GM13976 (cell line): ENCODE data around the gene TBC1D16.

ENCODE experiments used
- DNase-seq: peaks from one replicate; pipeline ENCODE4 v3.0.0; 2012; ENCODE audit warnings: low spot score
- CTCF ChIP-seq: IDR thresholded peaks from 2 replicates; pipeline ENCODE4 v1.5.1; 2012; ENCODE audit warnings: borderline replicate concordance, mild to moderate bottlenecking; ENCODE audit not compliant: insufficient read depth; ENCODE audit errors: extremely low read depth, missing control alignments, control extremely low read depth
- in situ Hi-C: fragments of 300-500 bp; cut with MboI; formaldehyde crosslinking; loops from one replicate; pipeline ENCODE4 v1.12.0; 2022; ENCODE audit warnings: low sequenced_read_pairs, mixed read lengths, inconsistent platforms; ENCODE audit not compliant: unreplicated experiment

Gene TBC1D16

GRCh38 chr17:80043963-80044362 is 8.3 kb upstream of the TBC1D16 start:
- in situ Hi-C loops: no loop called here
- DNase-seq: no peak
- TF ChIP-seq CTCF: no peak

GRCh38 chr17:80036715-80037477 is 1.2 kb upstream of the TBC1D16 start:
- no peak for DNase-seq
- no peak for TF ChIP-seq CTCF
- in situ Hi-C loops: no loop called here

GRCh38 chr17:80035937-80036714 is 454 bp upstream of the TBC1D16 start, which contains the start of gene CCDC40:
TSS of gene CCDC40 (plus strand) at chr17:80036642. CDS start at chr17:80036663, 21 bp downstream.
- in situ Hi-C loops: no loop called here
- peak; percentile 90 for DNase-seq

GRCh38 chr17:80034791-80035686 is 633 bp downstream of the TBC1D16 start:
- DNase-seq: peak; percentile 61
- in situ Hi-C loops: no loop called here

More at GRCh38 chr17:80035937-80036714, 454 bp upstream of the TBC1D16 start, which contains the start of gene CCDC40:
- no peak for TF ChIP-seq CTCF

GRCh38 chr17:80033840-80034239 is 1.8 kb downstream of the TBC1D16 start:
- no peak for TF ChIP-seq CTCF
- in situ Hi-C loops: no loop called here
- DNase-seq: no peak

More at GRCh38 chr17:80034791-80035686, 633 bp downstream of the TBC1D16 start:
- TF ChIP-seq CTCF: no peak
